GM06990 (cell line): ENCODE measurements around the gene WDR72.
"Not testable (repeated sequence)": the region's sequence is repeated elsewhere in the genome, so short reads cannot be mapped to it uniquely, and the experiment has no call there.

ENCODE experiments used
- DNase-seq: peaks from one replicate; pipeline ENCODE4 v3.0.0-alpha.2; 2011; ENCODE audit not compliant: insufficient read length; ENCODE audit errors: extremely low read depth
- H3K27me3 ChIP-seq: replicated peaks from 2 replicates; pipeline ENCODE4 v1.6.0; 2011; ENCODE audit warnings: low read length; ENCODE audit not compliant: control insufficient read depth, insufficient read depth
- H3K36me3 ChIP-seq: 2 replicates; pipeline ENCODE4 v1.5.1; 2011; ENCODE audit warnings: low read length; ENCODE audit not compliant: control insufficient read depth, insufficient read depth
- H3K4me3 ChIP-seq: replicated peaks from 2 replicates; pipeline ENCODE4 v1.5.1; 2011; ENCODE audit warnings: low read depth, mild to moderate bottlenecking, control low read depth, low read length
- TF ChIP-seq, protein P1 (sequence below): IDR thresholded peaks from 2 replicates; pipeline ENCODE4 v1.5.1; 2011; ENCODE audit warnings: low read length, control low read depth, mild to moderate bottlenecking, inconsistent platforms; ENCODE audit not compliant: insufficient read depth, poor library complexity, severe bottlenecking

WDR72 gene

DNA sequence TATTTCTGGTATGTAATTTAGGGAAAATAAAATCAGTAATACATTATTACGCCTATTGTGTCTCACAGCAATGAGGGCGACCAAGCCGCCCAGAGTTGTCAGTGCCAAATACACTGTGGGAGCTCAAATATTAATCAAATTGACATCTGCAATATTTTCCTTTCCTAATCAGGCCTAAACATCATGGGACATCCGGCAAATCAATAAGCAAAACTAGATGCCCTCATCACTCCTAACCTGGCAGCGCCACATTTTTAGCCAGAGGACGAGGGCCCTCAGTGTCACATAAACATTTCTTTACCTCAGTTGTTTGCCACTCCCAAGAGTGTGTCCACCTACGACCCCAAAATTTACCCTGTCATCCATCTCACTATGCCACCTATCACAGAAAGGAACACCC is 64.1 kb downstream of the WDR72 start:
- no peak for DNase-seq
- Histone ChIP-seq H3K4me3 (no peak overlapping the region), H3K27me3 (no peaks in the 10 kb centered on the region), H3K36me3 (no peaks in the 10 kb centered on the region)
- TF ChIP-seq, protein P1, sequence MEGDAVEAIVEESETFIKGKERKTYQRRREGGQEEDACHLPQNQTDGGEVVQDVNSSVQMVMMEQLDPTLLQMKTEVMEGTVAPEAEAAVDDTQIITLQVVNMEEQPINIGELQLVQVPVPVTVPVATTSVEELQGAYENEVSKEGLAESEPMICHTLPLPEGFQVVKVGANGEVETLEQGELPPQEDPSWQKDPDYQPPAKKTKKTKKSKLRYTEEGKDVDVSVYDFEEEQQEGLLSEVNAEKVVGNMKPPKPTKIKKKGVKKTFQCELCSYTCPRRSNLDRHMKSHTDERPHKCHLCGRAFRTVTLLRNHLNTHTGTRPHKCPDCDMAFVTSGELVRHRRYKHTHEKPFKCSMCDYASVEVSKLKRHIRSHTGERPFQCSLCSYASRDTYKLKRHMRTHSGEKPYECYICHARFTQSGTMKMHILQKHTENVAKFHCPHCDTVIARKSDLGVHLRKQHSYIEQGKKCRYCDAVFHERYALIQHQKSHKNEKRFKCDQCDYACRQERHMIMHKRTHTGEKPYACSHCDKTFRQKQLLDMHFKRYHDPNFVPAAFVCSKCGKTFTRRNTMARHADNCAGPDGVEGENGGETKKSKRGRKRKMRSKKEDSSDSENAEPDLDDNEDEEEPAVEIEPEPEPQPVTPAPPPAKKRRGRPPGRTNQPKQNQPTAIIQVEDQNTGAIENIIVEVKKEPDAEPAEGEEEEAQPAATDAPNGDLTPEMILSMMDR: no peak

DNA sequence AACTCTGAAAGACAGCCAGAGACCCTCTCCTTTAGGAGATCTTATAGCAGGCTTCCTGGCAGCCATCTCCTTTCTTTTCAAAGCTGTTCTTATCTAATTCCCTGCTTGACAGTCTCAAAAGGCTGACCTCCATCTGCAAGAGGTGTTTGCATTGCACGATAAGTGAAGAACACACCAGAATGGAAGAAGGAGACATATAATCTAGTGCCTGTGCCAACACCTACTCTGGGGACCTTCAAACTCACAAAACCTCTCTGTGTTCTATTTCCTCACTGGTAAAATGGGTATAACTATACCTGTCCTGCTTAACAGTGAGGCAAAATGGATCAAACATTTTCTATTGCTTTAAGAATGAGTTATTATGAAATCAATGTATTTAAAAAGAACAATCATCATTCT is 65.0 kb downstream of the WDR72 start:
- no peak for DNase-seq
- no peaks in the 10 kb centered on the region for H3K27me3 ChIP-seq
- TF ChIP-seq, protein P1: no peak
- H3K4me3 ChIP-seq: no peak overlapping the region
- no peaks in the 10 kb centered on the region for H3K36me3 ChIP-seq

DNA sequence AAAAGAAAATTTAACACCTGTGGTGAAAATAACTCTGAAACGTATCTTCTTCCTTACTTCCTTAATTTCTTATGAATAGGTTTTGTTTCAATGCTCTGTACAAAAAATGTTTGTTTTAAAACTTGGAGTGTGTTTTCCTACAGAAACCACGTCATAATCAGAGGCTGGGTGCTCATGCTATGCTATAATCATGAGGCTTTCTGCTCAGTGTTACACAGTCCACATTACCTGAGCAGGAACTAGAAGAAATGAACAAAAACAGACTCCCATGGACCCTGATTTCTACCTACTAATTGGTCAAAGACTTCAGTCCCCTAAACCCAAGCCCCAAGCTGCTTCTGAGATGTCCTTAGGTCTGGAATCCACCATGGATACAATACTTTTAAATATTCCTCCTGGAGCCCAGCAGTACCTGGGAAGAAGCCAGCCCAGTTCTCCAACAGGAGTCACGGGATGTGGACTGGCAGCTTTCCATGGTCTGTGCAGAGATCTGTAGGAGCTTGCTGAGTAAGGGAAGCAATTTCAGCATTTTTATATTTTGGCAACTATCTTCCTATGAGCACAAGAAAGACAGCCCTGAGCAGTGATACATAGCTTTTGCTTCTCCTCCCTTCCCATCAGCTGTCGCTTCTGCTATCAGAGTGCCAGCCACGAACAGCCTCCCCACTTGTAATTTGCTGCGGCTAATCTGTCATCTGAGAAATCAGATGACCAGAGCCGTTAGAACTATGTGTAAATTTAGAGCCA is 65.6 kb downstream of the WDR72 start:
- TF ChIP-seq, protein P1: no peak
- DNase-seq: no peak
- Histone ChIP-seq H3K4me3 (no peak overlapping the region), H3K27me3 (no peaks in the 10 kb centered on the region), H3K36me3 (no peaks in the 10 kb centered on the region)

DNA sequence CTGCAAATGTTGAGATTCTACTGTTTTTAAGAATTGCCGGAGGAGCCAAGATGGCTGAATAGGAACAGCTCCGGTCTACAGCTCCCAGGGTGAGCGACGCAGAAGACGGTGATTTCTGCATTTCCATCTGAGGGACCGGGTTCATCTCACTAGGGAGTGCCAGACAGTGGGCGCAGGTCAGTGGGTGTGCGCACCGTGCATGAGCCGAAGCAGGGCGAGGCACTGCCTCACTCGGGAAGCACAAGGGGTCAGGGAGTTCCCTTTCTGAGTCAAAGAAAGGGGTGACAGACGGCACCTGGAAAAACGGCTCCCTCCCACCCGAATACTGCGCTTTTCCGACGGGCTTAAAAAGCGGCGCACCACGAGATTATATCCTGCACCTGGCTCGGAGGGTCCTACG is 75.3 kb downstream of the WDR72 start:
- H3K36me3 ChIP-seq, H3K4me3 ChIP-seq, DNase-seq, H3K27me3 ChIP-seq: not testable (repeated sequence)

DNA sequence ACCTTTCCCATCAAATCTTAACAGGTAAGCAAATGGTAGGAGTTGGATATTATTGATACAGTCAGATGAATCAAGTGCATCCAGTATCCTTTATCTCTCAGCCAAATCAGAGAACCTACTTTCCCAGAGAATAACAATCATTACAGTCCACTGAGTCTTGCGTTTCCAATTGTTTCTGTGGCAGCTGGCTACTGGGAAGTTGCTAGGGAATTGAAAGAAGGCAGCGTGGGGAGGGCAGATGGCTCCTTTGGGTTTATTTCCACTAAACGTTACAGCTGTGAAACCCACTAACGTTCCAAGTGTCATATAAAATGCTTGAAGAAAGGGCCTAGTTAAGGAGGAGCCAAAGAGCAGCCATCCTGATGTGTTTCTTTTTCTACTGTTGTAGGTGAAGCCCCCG is 78.4 kb downstream of the WDR72 start:
- Histone ChIP-seq H3K4me3 (no peak overlapping the region), H3K27me3 (no peaks in the 10 kb centered on the region), H3K36me3 (no peaks in the 10 kb centered on the region)
- no peak for DNase-seq
- TF ChIP-seq, protein P1: no peak

DNA sequence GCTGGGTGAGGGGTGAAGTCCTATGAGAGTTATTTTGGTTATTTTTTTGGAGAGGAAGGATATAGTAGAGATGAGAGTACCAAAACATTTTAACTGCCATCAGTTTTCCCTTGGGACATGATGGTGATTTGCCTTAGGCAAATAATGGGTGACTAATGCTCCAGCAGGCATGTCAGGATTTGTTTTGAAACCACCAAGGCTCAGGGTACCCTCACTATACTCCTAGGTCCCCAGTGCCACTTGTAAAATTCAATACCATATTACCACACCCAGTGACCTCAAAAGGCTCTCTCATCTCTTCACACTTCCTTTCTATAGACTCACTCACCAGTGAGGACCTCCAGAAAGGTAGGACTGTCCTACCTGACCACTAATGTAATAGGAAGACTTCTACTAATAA is 83.6 kb downstream of the WDR72 start:
- H3K36me3 ChIP-seq: no peaks in the 10 kb centered on the region
- H3K4me3 ChIP-seq: no peak overlapping the region
- H3K27me3 ChIP-seq: no peaks in the 10 kb centered on the region
- TF ChIP-seq, protein P1: no peak
- DNase-seq: no peak
